Measurements from ENCODE around the gene TAF3. TPM values are rescaled to one million over a fixed set of nuclear protein-coding genes. Genes with fewer than 3 reads are reported as not detected.

TAF3 gene
- polyA plus RNA-seq, 3 donors = 1.6 to 3.9 (median 3.4) TPM

DNA sequence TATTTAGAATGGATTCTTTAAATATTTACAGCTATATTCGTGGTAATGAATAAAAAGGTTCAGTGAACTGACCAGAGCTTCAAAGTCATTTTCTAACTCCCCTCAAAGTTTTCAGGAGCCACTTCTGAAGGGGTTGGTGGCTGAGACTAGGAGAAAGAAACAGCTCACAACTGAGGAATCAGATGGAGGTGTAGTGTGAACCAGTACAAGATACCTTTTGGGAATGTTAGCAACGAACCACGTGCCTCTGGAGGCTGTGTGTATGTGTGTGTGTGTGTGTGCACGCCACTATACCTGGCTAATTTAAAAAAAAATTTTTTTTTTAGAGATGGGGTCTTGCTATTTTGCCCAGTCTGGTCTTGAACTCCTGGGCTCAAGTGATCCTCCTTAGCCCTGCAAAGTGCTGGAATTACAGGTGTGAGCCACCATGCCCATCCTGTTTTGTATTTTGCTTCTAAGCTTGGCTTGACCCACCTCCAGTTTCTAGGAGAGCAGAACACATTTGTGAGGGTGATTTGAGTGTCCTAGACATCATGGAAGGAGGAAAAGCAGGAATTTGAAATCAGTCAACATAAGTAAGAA is 9.5 kb upstream of the TAF3 start:
- peaks cover 3% of the 10 kb centered on the region for H4K20me1 ChIP-seq (ENCODE audit: insufficient read depth, low read length)
- Mint-ChIP-seq H3K36me3 (peaks cover 32 to 48% of the 10 kb centered on the region in 2 donors), H3K4me3 (no peak overlapping the region), H3K27me3 (ENCODE audit: low read depth in 3 of 3) (peaks cover 0 to 3% (median 3%) of the 10 kb centered on the region in 3 donors), H3K27ac (peak overlapping the region in 1 of 7 donors; percentile 35), H3K4me1 (peaks cover 1% of the 10 kb centered on the region), H3K9me3 (peaks cover 0 to 2% (median 0%) of the 10 kb centered on the region in 7 donors)
- TF ChIP-seq, protein P1, sequence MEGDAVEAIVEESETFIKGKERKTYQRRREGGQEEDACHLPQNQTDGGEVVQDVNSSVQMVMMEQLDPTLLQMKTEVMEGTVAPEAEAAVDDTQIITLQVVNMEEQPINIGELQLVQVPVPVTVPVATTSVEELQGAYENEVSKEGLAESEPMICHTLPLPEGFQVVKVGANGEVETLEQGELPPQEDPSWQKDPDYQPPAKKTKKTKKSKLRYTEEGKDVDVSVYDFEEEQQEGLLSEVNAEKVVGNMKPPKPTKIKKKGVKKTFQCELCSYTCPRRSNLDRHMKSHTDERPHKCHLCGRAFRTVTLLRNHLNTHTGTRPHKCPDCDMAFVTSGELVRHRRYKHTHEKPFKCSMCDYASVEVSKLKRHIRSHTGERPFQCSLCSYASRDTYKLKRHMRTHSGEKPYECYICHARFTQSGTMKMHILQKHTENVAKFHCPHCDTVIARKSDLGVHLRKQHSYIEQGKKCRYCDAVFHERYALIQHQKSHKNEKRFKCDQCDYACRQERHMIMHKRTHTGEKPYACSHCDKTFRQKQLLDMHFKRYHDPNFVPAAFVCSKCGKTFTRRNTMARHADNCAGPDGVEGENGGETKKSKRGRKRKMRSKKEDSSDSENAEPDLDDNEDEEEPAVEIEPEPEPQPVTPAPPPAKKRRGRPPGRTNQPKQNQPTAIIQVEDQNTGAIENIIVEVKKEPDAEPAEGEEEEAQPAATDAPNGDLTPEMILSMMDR (IDR thresholded peaks at IDR 0.05) = no peak
- no peak for DNase-seq
- no peaks in the 10 kb centered on the region for H3K4me1 ChIP-seq (ENCODE audit: control insufficient read depth in 1 of 2, insufficient read depth in 2 of 2, low read length in 2 of 2)
- H3K9ac ChIP-seq (ENCODE audit: insufficient read depth, low read length, poor library complexity, severe bottlenecking) = no peak overlapping the region
- H2AFZ ChIP-seq (ENCODE audit: insufficient read depth, low read depth, low read length, poor library complexity, severe bottlenecking) = no peak overlapping the region
- H3K4me2 ChIP-seq (replicated peaks; ENCODE audit: extremely low read depth, low read length, poor library complexity, severe bottlenecking) = no peak overlapping the region
- no peaks in the 10 kb centered on the region for H3K9me3 ChIP-seq (replicated peaks in 1 of 2; ENCODE audit: control insufficient read depth in 1 of 2, insufficient read depth in 1 of 2, low read length in 2 of 2)
- H3K79me2 ChIP-seq (ENCODE audit: insufficient read depth, low read length) = no peaks in the 10 kb centered on the region
- no peaks in the 10 kb centered on the region for H3K27me3 ChIP-seq (ENCODE audit: control insufficient read depth in 2 of 2, insufficient read depth in 2 of 2, low read length in 2 of 2)
- no peak overlapping the region for H3K4me3 ChIP-seq (replicated peaks in 1 of 3; ENCODE audit: low read depth in 2 of 3, low read length in 3 of 3)
- H3K27ac ChIP-seq (ENCODE audit: low read depth in 1 of 2, low read length in 2 of 2) = no peak overlapping the region
- intact Hi-C loops (cut with micrococcal nuclease) = no loop called here
- H3K36me3 ChIP-seq (replicated peaks in 1 of 2; ENCODE audit: control insufficient read depth in 1 of 2, insufficient read depth in 2 of 2, low read length in 2 of 2) = peaks cover 43 to 52% of the 10 kb centered on the region in 2 donors
- 90% methylated on average over 2 of the region's 4 CpGs for WGBS (ENCODE audit: insufficient coverage)

DNA sequence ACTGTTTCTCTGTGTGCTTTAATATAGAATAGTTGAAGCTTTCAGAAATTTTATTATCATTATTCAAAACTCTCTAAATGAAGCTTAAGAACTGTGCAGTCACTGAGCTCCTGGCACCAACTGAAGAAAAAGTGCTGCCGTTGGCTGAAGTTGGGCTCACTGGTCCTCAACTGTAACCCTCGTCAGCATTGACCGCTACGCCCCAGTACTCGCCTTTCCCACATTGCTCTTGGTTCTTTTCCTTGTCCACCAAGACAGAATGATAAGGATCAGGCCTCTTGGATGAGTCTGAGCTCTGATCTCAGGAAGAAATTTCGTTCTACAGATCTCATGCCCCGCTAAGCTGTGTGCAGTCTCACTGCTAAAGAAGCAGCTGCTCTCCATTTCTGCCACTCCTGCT is 7.9 kb upstream of the TAF3 start:
- intact Hi-C loops (cut with micrococcal nuclease) = no loop called here
- no peak overlapping the region for H3K27ac ChIP-seq (ENCODE audit: low read depth in 1 of 2, low read length in 2 of 2)

More for the DNA sequence above, 7.9 kb upstream of the TAF3 start:
- Mint-ChIP-seq H3K27me3 (ENCODE audit: low read depth in 3 of 3) (peaks cover 0 to 3% (median 3%) of the 10 kb centered on the region in 3 donors), H3K4me3 (no peak overlapping the region), H3K36me3 (peaks cover 16 to 31% of the 10 kb centered on the region in 2 donors), H3K9me3 (peaks cover 0 to 2% (median 0%) of the 10 kb centered on the region in 7 donors), H3K27ac (peak overlapping the region in 2 of 7 donors; percentile 4 to 68), H3K4me1 (peaks cover 8% of the 10 kb centered on the region)
- no peak for DNase-seq
- no peaks in the 10 kb centered on the region for H3K27me3 ChIP-seq (ENCODE audit: control insufficient read depth in 2 of 2, insufficient read depth in 2 of 2, low read length in 2 of 2)
- H3K36me3 ChIP-seq (replicated peaks in 1 of 2; ENCODE audit: control insufficient read depth in 1 of 2, insufficient read depth in 2 of 2, low read length in 2 of 2) = peaks cover 27 to 35% of the 10 kb centered on the region in 2 donors
- TF ChIP-seq, protein P1 (IDR thresholded peaks at IDR 0.05) = no peak
- no peaks in the 10 kb centered on the region for H3K9me3 ChIP-seq (replicated peaks in 1 of 2; ENCODE audit: control insufficient read depth in 1 of 2, insufficient read depth in 1 of 2, low read length in 2 of 2)
- peaks cover 0 to 4% of the 10 kb centered on the region in 2 donors for H3K4me1 ChIP-seq (ENCODE audit: control insufficient read depth in 1 of 2, insufficient read depth in 2 of 2, low read length in 2 of 2)
- H2AFZ ChIP-seq (ENCODE audit: insufficient read depth, low read depth, low read length, poor library complexity, severe bottlenecking) = no peak overlapping the region
- no peak overlapping the region for H3K4me2 ChIP-seq (replicated peaks; ENCODE audit: extremely low read depth, low read length, poor library complexity, severe bottlenecking)
- WGBS (ENCODE audit: insufficient coverage) = 87% methylated on average over 7 of the region's 7 CpGs
- H3K79me2 ChIP-seq (ENCODE audit: insufficient read depth, low read length) = no peaks in the 10 kb centered on the region
- H3K4me3 ChIP-seq (replicated peaks in 1 of 3; ENCODE audit: low read depth in 2 of 3, low read length in 3 of 3) = no peak overlapping the region
- peaks cover 3% of the 10 kb centered on the region for H4K20me1 ChIP-seq (ENCODE audit: insufficient read depth, low read length)
- H3K9ac ChIP-seq (ENCODE audit: insufficient read depth, low read length, poor library complexity, severe bottlenecking) = no peak overlapping the region
